ENCODE data around the gene SLFNL1. TPM values are rescaled to one million over a fixed set of nuclear protein-coding genes. Genes with fewer than 3 reads are reported as not detected.

SLFNL1 gene
- under 1 TPM in 1 of 2 experiments, not detected in 1; 0.07 TPM for total RNA-seq

GRCh38 chr1:41021526-41022308 lies at the start of gene SLFNL1:
Gene SLFNL1, minus strand, starts transcription at chr1:41021725. Its CDS starts 1,065 bp downstream, at chr1:41020660.
- no peaks in the 10 kb centered on the region for H3K9me3 Mint-ChIP-seq
- no peak within 1 kb of the TSS for H3K27ac Mint-ChIP-seq
- H3K4me1 Mint-ChIP-seq (ENCODE audit: low read depth) = no peaks in the 10 kb centered on the region
- ChIA-PET CTCF (interaction anchor here (0.6 to 1.1 kb wide), 2 partner anchors 73 to 339 kb away, joined by 3 read pairs; no protein-coding TSS in a partner anchor), POLR2A (no interaction called here)
- no peak within 1 kb of the TSS for H3K4me3 Mint-ChIP-seq
- DNase-seq = no peak
- H3K36me3 Mint-ChIP-seq = peaks cover 6% of the 10 kb centered on the region
- no peaks in the 10 kb centered on the region for H3K27me3 Mint-ChIP-seq
- intact Hi-C loops (cut with micrococcal nuclease) = no loop called here

GRCh38 chr1:41056907-41057306 lies 35.4 kb upstream of the SLFNL1 start:
- ChIA-PET CTCF (no interaction called here), POLR2A (no interaction called here)
- no peaks in the 10 kb centered on the region for H3K4me1 Mint-ChIP-seq (ENCODE audit: low read depth)
- peaks cover 32% of the 10 kb centered on the region for H3K36me3 Mint-ChIP-seq
- H3K27ac Mint-ChIP-seq = no peak overlapping the region
- no peak overlapping the region for H3K4me3 Mint-ChIP-seq
- H3K9me3 Mint-ChIP-seq = no peaks in the 10 kb centered on the region
- no peak for DNase-seq
- no peaks in the 10 kb centered on the region for H3K27me3 Mint-ChIP-seq
- intact Hi-C loops (cut with micrococcal nuclease) = no loop called here

GRCh38 chr1:41053316-41053715 lies 31.8 kb upstream of the SLFNL1 start:
- H3K27ac Mint-ChIP-seq = no peak overlapping the region
- no peaks in the 10 kb centered on the region for H3K27me3 Mint-ChIP-seq
- peaks cover 15% of the 10 kb centered on the region for H3K36me3 Mint-ChIP-seq
- POLR2A ChIA-PET = no interaction called here
- H3K9me3 Mint-ChIP-seq = no peaks in the 10 kb centered on the region
- no peaks in the 10 kb centered on the region for H3K4me1 Mint-ChIP-seq (ENCODE audit: low read depth)
- intact Hi-C loops (cut with micrococcal nuclease) = no loop called here
- CTCF ChIA-PET = no interaction called here
- H3K4me3 Mint-ChIP-seq = no peak overlapping the region
- no peak for DNase-seq

- peaks cover 20% of the 10 kb centered on the region for H3K36me3 Mint-ChIP-seq
- POLR2A ChIA-PET = no interaction called here
Observed at GRCh38 chr1:41051022-41051421, 29.5 kb upstream of the SLFNL1 start.

GRCh38 chr1:41048540-41048939 lies 27.0 kb upstream of the SLFNL1 start:
- no peak overlapping the region for H3K27ac Mint-ChIP-seq
- POLR2A ChIA-PET = no interaction called here
- no peak for DNase-seq
- CTCF ChIA-PET = no interaction called here
- intact Hi-C loops (cut with micrococcal nuclease) = no loop called here
- H3K4me1 Mint-ChIP-seq (ENCODE audit: low read depth) = peaks cover 4% of the 10 kb centered on the region
- no peaks in the 10 kb centered on the region for H3K27me3 Mint-ChIP-seq
- no peak overlapping the region for H3K4me3 Mint-ChIP-seq
- H3K9me3 Mint-ChIP-seq = no peaks in the 10 kb centered on the region
- H3K36me3 Mint-ChIP-seq = peaks cover 26% of the 10 kb centered on the region

More at GRCh38 chr1:41051022-41051421, 29.5 kb upstream of the SLFNL1 start:
- DNase-seq = no peak
- intact Hi-C loops (cut with micrococcal nuclease) = no loop called here
- CTCF ChIA-PET = interaction anchor here (1.3 kb wide), 1 partner anchor 367 kb away, joined by 3 read pairs; no protein-coding TSS in a partner anchor
- Mint-ChIP-seq H3K4me3 (no peak overlapping the region), H3K9me3 (no peaks in the 10 kb centered on the region), H3K27me3 (no peaks in the 10 kb centered on the region), H3K27ac (no peak overlapping the region), H3K4me1 (ENCODE audit: low read depth) (no peaks in the 10 kb centered on the region)

- Mint-ChIP-seq H3K4me3 (no peak overlapping the region), H3K9me3 (no peaks in the 10 kb centered on the region), H3K27ac (no peak overlapping the region), H3K36me3 (peaks cover 20% of the 10 kb centered on the region), H3K27me3 (no peaks in the 10 kb centered on the region), H3K4me1 (ENCODE audit: low read depth) (peaks cover 4% of the 10 kb centered on the region)
- ChIA-PET POLR2A (no interaction called here), CTCF (no interaction called here)
- intact Hi-C loops (cut with micrococcal nuclease) = no loop called here
- DNase-seq = no peak
Observed at GRCh38 chr1:41046347-41046775, 24.8 kb upstream of the SLFNL1 start.

- peaks cover 4% of the 10 kb centered on the region for H3K4me1 Mint-ChIP-seq (ENCODE audit: low read depth)
- H3K27ac Mint-ChIP-seq = no peak overlapping the region
- H3K9me3 Mint-ChIP-seq = no peaks in the 10 kb centered on the region
- DNase-seq = no peak
- no peaks in the 10 kb centered on the region for H3K27me3 Mint-ChIP-seq
- POLR2A ChIA-PET = no interaction called here
- peaks cover 20% of the 10 kb centered on the region for H3K36me3 Mint-ChIP-seq
- intact Hi-C loops (cut with micrococcal nuclease) = no loop called here
- CTCF ChIA-PET = no interaction called here
- no peak overlapping the region for H3K4me3 Mint-ChIP-seq
Observed at GRCh38 chr1:41045740-41046139, 24.2 kb upstream of the SLFNL1 start.

- POLR2A ChIA-PET = no interaction called here
- peaks cover 21% of the 10 kb centered on the region for H3K36me3 Mint-ChIP-seq
- peaks cover 4% of the 10 kb centered on the region for H3K4me1 Mint-ChIP-seq (ENCODE audit: low read depth)
- CTCF ChIA-PET = no interaction called here
- H3K9me3 Mint-ChIP-seq = no peaks in the 10 kb centered on the region
- H3K27ac Mint-ChIP-seq = no peak overlapping the region
- no peak overlapping the region for H3K4me3 Mint-ChIP-seq
- no peak for DNase-seq
- no peaks in the 10 kb centered on the region for H3K27me3 Mint-ChIP-seq
- intact Hi-C loops (cut with micrococcal nuclease) = no loop called here
Observed at GRCh38 chr1:41044187-41044586, 22.7 kb upstream of the SLFNL1 start.

- intact Hi-C loops (cut with micrococcal nuclease) = no loop called here
- H3K36me3 Mint-ChIP-seq = peaks cover 16% of the 10 kb centered on the region
- CTCF ChIA-PET = no interaction called here
Observed at GRCh38 chr1:41041614-41042270, 20.2 kb upstream of the SLFNL1 start.

GRCh38 chr1:41038110-41038509 lies 16.6 kb upstream of the SLFNL1 start:
- intact Hi-C loops (cut with micrococcal nuclease) = no loop called here

More at GRCh38 chr1:41041614-41042270, 20.2 kb upstream of the SLFNL1 start:
- no peak for DNase-seq
- POLR2A ChIA-PET = no interaction called here
- H3K9me3 Mint-ChIP-seq = no peaks in the 10 kb centered on the region
- peaks cover 4% of the 10 kb centered on the region for H3K4me1 Mint-ChIP-seq (ENCODE audit: low read depth)
- no peaks in the 10 kb centered on the region for H3K27me3 Mint-ChIP-seq
- no peak overlapping the region for H3K27ac Mint-ChIP-seq
- H3K4me3 Mint-ChIP-seq = no peak overlapping the region

GRCh38 chr1:41037116-41037903 lies 15.8 kb upstream of the SLFNL1 start:
- no peaks in the 10 kb centered on the region for H3K9me3 Mint-ChIP-seq
- H3K4me3 Mint-ChIP-seq = no peak overlapping the region
- POLR2A ChIA-PET = no interaction called here
- intact Hi-C loops (cut with micrococcal nuclease) = no loop called here
- H3K36me3 Mint-ChIP-seq = peaks cover 18% of the 10 kb centered on the region
- CTCF ChIA-PET = interaction anchor here (0.5 kb wide), 1 partner anchor 913 kb away, joined by 3 read pairs; no protein-coding TSS in a partner anchor
- H3K27me3 Mint-ChIP-seq = no peaks in the 10 kb centered on the region
- no peaks in the 10 kb centered on the region for H3K4me1 Mint-ChIP-seq (ENCODE audit: low read depth)
- no peak for DNase-seq
- no peak overlapping the region for H3K27ac Mint-ChIP-seq

More at GRCh38 chr1:41038110-41038509, 16.6 kb upstream of the SLFNL1 start:
- Mint-ChIP-seq H3K9me3 (no peaks in the 10 kb centered on the region), H3K27me3 (no peaks in the 10 kb centered on the region), H3K4me3 (no peak overlapping the region), H3K36me3 (peaks cover 15% of the 10 kb centered on the region), H3K4me1 (ENCODE audit: low read depth) (no peaks in the 10 kb centered on the region), H3K27ac (no peak overlapping the region)
- POLR2A ChIA-PET = no interaction called here
- DNase-seq = no peak
- CTCF ChIA-PET = no interaction called here

GRCh38 chr1:41033272-41033671 lies 11.7 kb upstream of the SLFNL1 start:
- Mint-ChIP-seq H3K36me3 (peaks cover 25% of the 10 kb centered on the region), H3K9me3 (no peaks in the 10 kb centered on the region), H3K4me3 (no peak overlapping the region), H3K4me1 (ENCODE audit: low read depth) (no peaks in the 10 kb centered on the region), H3K27ac (no peak overlapping the region), H3K27me3 (no peaks in the 10 kb centered on the region)
- intact Hi-C loops (cut with micrococcal nuclease) = no loop called here
- ChIA-PET CTCF (interaction anchor here (0.9 kb wide), 1 partner anchor 259 kb away, joined by 3 read pairs; no protein-coding TSS in a partner anchor), POLR2A (no interaction called here)
- DNase-seq = no peak
